Fibroblast of skin of abdomen (primary cell): ENCODE data around the gene SDK2.

Experiments
- DNase-seq: peaks from one replicate; pipeline ENCODE4 v3.0.0-alpha.2; 2013

Gene SDK2

GRCh38 chr17:73290399-73291259, 353.6 kb downstream of the SDK2 start:
- DNase-seq, result no peak

- DNase-seq, result no peak
These were observed 354.5 kb downstream of the SDK2 start for GRCh38 chr17:73289549-73290254.

- DNase-seq, result no peak
These were observed 355.5 kb downstream of the SDK2 start for GRCh38 chr17:73288534-73289302.

- DNase-seq, result peak; percentile 20
These were observed 357.4 kb downstream of the SDK2 start for GRCh38 chr17:73286863-73287296.

GRCh38 chr17:73285916-73286862, 358.1 kb downstream of the SDK2 start:
- DNase-seq, result no peak

- no peak for DNase-seq
These were observed 358.7 kb downstream of the SDK2 start for GRCh38 chr17:73285603-73285908.

- DNase-seq, result no peak
These were observed 359.2 kb downstream of the SDK2 start for GRCh38 chr17:73284906-73285602.
